Activated CD4-positive, alpha-beta T cell treated with anti-CD3 and anti-CD28 coated beads, Interleukin-10, Interleukin-2, amounts not matched to agents 100 ng/mL and 50 ng/mL, durations not matched to agents 16 hours and 8 hours (primary cell): ENCODE results near the gene FAM13B.
A peak's percentile ranks its signal among the peaks of the same experiment; 100 is the strongest.
"Not testable (repeated sequence)": the region's sequence is repeated elsewhere in the genome, so short reads cannot be mapped to it uniquely, and the experiment has no call there.

Experiments
- DNase-seq: peaks from one replicate; pipeline ENCODE4 v3.0.0-alpha.2; 2020

Gene FAM13B

GRCh38 chr5:137960141-137960540 lies 72.7 kb downstream of the FAM13B start:
- no peak for DNase-seq

- DNase-seq: no peak
Observed at GRCh38 chr5:137959488-137959887, 73.4 kb downstream of the FAM13B start.

- no peak for DNase-seq
Observed at GRCh38 chr5:137957948-137958347, 74.9 kb downstream of the FAM13B start.

GRCh38 chr5:137954131-137954879 lies 78.6 kb downstream of the FAM13B start:
- DNase-seq: no peak

- DNase-seq: no peak
Observed at GRCh38 chr5:137945825-137946224, 87.1 kb downstream of the FAM13B start.

- DNase-seq: not testable (repeated sequence)
Observed at GRCh38 chr5:137944280-137944679, 88.6 kb downstream of the FAM13B start.

- DNase-seq: peak; percentile 15
Observed at GRCh38 chr5:137939331-137939730, 93.5 kb downstream of the FAM13B start.

- peak; percentile 54 for DNase-seq
Observed at GRCh38 chr5:137938751-137939143, 94.1 kb downstream of the FAM13B start.

GRCh38 chr5:137937994-137938750 lies 94.7 kb downstream of the FAM13B start:
- DNase-seq: peak; percentile 22

- DNase-seq: no peak
Observed at GRCh38 chr5:137935694-137936093, 97.2 kb downstream of the FAM13B start.

GRCh38 chr5:137935190-137935589 lies 97.7 kb downstream of the FAM13B start:
- DNase-seq: no peak

- no peak for DNase-seq
Observed at GRCh38 chr5:137933491-137933911, 99.4 kb downstream of the FAM13B start.

- DNase-seq: no peak
Observed at GRCh38 chr5:137932800-137933199, 100.1 kb downstream of the FAM13B start.

GRCh38 chr5:137923856-137924255 lies 109.0 kb downstream of the FAM13B start:
- no peak for DNase-seq

GRCh38 chr5:137921931-137922330 lies 110.9 kb downstream of the FAM13B start:
- DNase-seq: no peak

- no peak for DNase-seq
Observed at GRCh38 chr5:137916923-137917322, 116.0 kb downstream of the FAM13B start.

- DNase-seq: no peak
Observed at GRCh38 chr5:137914758-137915157, 118.1 kb downstream of the FAM13B start.

GRCh38 chr5:137902408-137903133 lies 130.3 kb downstream of the FAM13B start:
- no peak for DNase-seq

- no peak for DNase-seq
Observed at GRCh38 chr5:137901011-137901817, 131.7 kb downstream of the FAM13B start.

- DNase-seq: no peak
Observed at GRCh38 chr5:137899493-137899892, 133.4 kb downstream of the FAM13B start.

- no peak for DNase-seq
Observed at GRCh38 chr5:137896560-137896959, 136.3 kb downstream of the FAM13B start.

GRCh38 chr5:137894586-137894985 lies 138.3 kb downstream of the FAM13B start:
- no peak for DNase-seq

GRCh38 chr5:137891849-137892248 lies 141.0 kb downstream of the FAM13B start:
- peak; percentile 4 for DNase-seq
